GM04503 (cell line): Measurements from ENCODE around the gene CDKL5.

ENCODE experiments used
- DNase-seq: peaks from one replicate; pipeline ENCODE4 v3.0.0-alpha.2; 2012; ENCODE audit warnings: low read depth

CDKL5 gene

GRCh38 chrX:18461431-18461830 is 36.0 kb downstream of the CDKL5 start:
- DNase-seq: no peak

- DNase-seq: no peak
Measured at GRCh38 chrX:18464499-18464898, 39.1 kb downstream of the CDKL5 start.

- no peak for DNase-seq
Measured at GRCh38 chrX:18465051-18465450, 39.6 kb downstream of the CDKL5 start.

DNA sequence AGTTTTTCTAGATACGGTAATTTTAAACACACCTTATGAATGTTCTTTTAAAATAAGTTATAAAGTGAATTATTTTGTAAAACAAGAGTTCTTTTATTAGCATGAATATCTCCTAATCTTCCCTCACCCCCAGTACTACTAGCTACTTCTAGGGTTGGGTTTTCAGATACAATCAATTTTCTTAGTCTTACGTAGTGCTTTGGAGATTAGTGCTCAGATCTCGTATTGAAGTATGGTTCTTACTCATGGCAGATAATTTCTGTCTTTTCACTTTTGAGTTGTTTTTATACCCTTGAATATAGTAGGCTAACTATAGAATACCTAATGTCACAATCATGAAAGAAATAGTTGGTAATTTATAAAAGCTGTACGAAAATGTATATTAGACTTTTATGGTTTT is 43.2 kb downstream of the CDKL5 start:
- DNase-seq: no peak

- DNase-seq: no peak
Measured at GRCh38 chrX:18471296-18471695, 45.9 kb downstream of the CDKL5 start.

DNA sequence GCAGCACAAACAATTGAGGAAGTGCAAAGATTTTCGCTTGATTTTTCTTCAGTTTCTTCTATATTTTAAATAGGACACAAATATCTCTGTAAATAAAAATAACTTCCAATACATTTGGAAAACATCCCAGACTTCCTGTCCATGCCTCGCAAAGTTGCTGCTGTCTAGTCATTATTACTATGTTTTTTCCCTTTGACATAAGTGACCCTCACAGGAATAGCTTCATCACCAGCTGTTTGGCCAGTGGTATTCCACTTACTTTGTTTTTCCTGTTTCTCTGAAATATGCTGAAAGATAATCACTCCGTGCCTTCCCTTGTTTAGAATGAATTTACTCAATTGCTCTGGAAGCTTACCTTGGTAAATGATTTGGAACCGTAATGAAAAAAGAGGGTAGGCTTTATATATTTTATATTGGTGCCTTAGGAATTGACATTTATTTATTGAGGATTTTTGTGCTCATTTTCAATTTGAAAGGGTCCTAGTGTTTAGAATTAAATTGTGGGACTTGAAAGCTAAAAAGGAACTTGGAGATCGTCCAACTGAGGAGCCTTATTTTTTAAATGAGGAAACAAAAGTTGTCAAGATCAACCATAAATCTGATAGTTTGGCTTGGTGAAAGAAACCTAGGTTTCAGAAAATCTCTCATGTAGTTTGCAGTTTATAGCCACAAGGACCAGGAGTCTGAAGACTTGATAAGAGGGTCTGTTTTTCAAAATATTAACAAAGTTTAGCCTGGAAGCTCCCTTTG is 65.6 kb downstream of the CDKL5 start:
- DNase-seq: no peak

GRCh38 chrX:18491587-18492340 is 66.4 kb downstream of the CDKL5 start:
- DNase-seq: no peak

DNA sequence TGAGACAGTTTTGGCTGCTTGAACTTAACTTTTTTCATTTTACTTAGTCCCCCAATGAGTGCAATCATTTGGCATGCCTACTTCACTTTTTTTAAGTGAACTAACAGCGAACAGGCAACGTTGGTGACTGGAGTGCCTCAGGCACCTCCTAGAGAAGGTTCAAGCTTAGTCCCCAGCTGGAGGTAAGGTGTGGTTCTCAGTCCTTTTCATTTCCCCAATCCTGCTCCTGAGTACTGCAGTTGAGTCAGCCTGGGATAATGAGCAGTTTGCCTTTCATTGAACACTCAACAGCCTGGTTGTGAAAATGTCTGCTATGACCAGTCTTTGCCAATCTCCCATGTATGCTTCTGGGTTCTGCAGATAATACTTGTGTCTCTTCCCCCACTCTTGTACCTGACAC is 109.5 kb downstream of the CDKL5 start:
- no peak for DNase-seq

- no peak for DNase-seq
Measured at GRCh38 chrX:18537068-18537467, 111.7 kb downstream of the CDKL5 start.

- no peak for DNase-seq
Measured at GRCh38 chrX:18537524-18537923, 112.1 kb downstream of the CDKL5 start.

- DNase-seq: no peak
Measured at GRCh38 chrX:18542131-18542530, 116.7 kb downstream of the CDKL5 start.

DNA sequence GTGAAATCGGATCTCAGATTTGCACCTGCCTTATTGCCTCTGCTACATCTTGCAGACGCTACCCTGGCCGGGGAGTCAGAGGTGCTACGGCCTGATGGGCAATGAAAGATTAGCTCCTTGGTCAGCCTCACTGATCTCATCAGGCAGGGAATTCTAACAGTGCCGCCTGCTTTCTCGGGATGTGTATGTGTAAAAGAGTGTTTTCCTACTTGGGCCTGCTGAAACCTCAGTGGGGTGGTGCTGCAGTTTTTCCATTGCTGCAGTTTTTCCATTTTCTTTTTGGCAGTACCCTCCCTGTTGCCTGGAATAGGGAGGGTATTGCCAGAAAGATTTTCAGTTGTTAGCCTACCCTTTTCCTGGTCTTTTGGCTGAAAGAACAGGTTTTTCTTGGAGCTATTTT is 117.5 kb downstream of the CDKL5 start:
- no peak for DNase-seq

- DNase-seq: no peak
Measured at GRCh38 chrX:18543738-18544137, 118.3 kb downstream of the CDKL5 start.

DNA sequence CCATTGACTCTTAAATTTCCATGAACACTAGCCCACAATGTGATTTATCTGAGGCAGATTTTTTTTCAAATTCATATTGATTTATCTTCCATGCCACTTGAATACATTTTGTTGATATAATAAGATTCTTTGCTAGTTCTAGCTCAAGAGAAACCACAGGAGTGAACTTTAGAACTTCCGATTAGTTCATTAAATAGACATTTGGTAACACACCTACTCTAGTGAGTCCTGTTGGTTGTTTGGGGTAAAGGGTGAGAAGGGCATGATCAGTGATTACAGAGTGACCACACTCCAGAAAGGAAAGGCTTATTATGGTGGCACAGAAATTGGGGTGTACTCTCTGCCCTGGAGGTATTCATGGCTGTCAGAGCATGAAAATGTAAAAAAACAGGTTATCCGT is 120.4 kb downstream of the CDKL5 start:
- DNase-seq: no peak

- no peak for DNase-seq
Measured at GRCh38 chrX:18548996-18549395, 123.6 kb downstream of the CDKL5 start.

DNA sequence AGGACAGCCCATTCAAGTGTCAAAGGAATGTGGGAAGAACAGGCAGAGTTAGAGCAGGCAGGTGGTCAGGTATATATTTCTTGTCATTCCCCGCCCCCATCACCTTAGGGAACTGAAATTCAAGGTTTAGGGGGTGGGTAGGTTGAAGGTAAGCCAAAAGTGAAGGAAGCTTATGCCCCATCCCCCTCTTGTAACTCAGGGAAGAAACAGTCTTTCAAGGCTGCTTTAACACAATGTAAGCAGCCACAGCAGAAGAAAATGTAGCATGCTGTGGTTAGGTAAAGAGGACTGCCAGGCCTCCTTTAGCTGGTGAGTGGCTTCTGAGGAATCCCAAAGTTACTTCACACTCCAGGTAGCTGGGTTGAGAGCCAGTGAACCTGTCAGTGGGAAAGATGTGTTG is 124.2 kb downstream of the CDKL5 start:
- no peak for DNase-seq

DNA sequence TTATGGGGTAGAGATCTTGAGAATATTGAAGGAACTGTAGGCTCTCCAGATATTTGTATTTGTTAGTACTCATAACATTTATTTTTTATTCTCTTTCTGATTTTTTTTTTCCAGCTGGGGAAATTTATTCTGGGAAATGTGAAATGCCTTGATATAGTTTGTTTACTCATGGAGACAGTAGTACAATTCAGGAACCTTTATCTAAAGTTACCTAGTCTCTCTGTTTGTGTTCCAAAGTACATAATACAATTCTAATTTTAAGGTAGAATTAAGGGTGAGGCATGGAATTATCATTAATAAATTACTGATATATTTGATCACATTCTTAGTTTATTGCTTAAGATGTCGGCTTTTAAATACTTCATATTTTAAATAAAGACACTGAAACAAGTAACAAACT is 132.5 kb downstream of the CDKL5 start:
- DNase-seq: no peak

DNA sequence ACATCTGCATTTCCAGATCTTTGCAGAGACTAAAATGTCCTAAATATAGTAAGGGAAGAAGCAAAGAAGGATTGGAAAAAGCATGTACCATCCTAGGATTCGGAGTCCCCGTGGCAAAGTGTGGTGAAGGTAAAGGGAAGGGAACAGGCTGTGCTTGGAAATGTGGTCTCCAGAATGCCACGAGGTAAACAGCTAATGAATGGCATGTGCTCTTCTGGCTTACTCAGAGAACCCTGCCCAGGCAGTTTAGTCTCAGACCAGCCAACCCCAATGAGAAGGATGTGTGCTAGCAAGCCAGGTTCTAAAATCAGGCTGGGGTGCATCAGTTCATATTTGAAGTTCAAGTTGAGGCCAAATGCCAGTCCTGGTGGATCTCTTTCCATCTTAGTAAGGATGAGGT is 133.4 kb downstream of the CDKL5 start:
- DNase-seq: no peak

DNA sequence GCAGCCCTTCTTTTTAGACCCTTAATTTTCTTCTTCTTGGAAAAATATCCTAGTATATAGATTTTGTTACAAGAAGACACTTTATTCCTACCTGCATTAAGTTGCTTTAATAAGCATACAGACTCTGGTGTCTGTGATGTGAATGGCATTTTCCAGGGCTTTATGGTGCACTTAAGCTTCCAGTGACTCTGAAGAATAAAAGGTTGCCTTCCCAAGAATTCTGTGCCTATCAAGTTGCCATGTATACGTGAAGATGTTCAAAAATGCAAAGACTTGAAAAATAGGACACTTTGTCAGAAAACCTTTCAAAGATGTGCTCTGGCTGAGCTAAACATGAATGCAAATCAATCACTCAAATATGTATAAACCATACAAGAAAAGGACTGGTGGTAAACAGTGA is 135.6 kb downstream of the CDKL5 start:
- DNase-seq: no peak

GRCh38 chrX:18565727-18566126 is 140.3 kb downstream of the CDKL5 start:
- DNase-seq: no peak

DNA sequence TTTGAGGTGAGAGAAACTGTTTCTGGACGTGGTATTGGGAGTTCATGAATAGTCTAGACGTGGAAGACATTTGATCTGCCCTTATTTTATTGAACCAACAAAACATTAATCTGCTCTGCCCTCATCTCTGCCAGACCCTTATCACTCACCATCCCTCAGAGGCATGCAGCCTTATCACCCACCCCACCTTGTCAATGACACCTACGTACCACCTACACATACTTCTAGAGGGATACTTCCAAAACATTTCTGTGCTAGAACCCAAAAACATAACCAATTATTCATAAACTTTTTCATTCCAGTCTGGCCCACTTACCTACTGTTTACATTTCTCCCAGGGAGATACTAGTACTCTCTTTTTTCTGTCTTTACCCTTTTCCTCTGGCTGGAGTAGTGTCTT is 141.3 kb downstream of the CDKL5 start:
- DNase-seq: no peak

GRCh38 chrX:18573556-18573955 is 148.1 kb downstream of the CDKL5 start:
- no peak for DNase-seq

- peak; percentile 16 for DNase-seq
Measured at GRCh38 chrX:18574591-18574990, 149.2 kb downstream of the CDKL5 start.

GRCh38 chrX:18575744-18576143 is 150.3 kb downstream of the CDKL5 start:
- no peak for DNase-seq
